ENCODE measurements around the gene ATP2C2.

Gene ATP2C2

DNA sequence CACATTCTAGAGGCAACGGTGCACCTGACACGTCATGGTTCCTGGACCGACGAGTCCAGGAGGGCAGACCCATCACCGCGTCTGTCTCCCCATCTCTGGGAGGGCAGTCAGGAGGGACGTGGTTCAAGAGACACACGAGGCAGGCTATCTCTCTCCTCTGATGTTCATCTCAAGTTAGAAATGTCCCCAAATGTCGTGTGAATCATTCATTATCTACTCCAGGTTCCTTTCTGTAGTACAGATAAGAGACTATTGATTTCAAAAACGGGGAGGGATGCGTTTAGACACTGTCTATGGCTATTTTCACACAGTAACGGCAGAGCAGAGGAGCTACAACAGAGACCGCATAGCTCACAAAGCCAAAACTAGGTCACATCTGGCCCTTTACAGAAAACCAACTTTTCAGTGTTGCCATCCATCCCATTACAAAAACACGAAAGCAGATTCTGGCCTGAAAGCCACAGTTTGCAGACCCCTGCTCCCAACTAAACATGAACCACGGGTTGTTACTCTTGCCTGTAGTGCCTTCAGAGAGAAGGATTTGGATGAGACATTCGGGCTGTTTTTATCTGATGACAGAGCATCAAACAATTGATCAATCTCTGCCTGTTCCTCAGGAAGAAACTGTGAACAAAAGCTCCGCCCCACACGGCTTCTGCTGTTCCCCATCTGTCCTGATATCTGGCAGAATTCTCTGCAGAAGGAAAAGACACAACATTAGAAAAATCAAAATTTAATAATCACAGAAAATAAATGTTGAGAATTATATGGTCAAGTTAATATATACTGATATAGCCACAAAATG is 129.3 kb downstream of the ATP2C2 start:
- DNase-seq (ENCODE audit: low spot score), result no peak

DNA sequence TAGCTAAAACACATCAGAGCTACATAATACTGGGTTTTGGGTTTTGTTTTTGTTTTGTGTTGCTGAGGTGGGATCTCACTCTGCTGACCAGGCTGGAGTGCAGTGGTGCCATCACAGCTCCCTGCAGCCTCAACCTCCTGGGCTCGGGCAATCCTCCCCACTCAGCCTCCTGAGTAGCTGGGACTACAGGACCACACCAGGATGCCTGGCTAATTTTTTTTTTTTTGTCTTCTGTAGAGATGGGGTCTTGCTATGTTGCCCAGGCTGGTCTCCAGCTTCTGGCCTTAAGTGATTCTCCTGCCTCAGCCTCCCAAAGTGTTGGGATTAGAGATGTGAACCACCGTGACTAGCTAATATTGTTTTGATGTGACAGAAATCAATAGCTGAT is 129.9 kb downstream of the ATP2C2 start:
- DNase-seq (ENCODE audit: low spot score), result no peak

DNA sequence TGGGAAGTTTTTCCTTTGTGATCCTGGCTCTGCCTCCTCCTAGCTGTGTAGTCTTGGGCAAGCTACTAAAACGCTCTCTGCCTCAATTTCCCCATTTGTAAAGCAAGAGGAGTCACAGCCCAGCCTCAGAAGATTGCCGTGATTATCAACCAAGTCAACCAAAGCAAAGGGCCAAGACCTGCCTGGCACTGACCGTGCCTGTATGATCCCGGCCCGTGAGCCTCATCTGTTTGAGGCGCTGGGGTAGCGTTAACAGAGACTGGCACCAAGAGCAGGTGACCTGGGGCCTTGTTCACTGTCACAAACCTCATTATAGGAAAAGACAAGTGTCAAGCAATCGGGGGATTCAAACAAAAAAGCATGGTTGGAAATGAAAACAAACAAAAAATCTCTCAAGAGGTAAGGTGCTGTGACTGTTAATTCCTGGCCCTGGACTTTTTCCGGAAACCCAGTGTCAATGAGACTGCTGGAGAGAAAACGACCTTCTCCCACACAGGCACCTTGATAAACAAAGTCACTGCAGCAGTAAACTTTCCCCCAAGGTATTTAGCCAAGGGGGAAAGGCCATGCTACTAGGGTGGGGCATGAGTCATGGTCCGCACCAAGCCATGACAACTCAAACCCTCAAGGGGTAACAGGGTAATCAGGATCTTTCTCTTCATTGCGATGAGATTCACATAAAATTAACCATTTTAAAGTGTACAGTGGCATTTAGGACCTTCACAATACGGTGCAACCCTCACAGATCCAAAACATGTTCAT is 130.7 kb downstream of the ATP2C2 start:
- DNase-seq (ENCODE audit: low spot score), result peak; percentile 22

DNA sequence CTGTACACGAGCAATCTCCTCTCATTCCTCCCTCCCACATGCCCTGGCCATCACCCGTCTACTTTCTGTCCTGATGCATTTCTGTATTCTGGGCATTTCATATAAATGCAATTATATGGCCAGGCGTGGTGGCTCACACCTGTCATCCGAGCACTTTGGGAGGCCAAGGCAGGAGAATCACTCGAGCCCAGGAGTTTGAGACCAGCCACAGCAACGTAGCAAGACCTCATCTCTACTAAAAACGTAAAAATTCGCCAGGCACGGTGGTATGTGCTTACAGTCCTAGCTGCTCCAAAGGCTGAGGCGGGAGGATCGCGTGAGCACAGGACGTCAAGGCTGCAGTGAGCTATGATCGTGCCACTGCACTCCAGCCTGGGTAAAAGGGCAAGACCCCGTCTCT is 131.3 kb downstream of the ATP2C2 start:
- no peak for DNase-seq (ENCODE audit: low spot score)

DNA sequence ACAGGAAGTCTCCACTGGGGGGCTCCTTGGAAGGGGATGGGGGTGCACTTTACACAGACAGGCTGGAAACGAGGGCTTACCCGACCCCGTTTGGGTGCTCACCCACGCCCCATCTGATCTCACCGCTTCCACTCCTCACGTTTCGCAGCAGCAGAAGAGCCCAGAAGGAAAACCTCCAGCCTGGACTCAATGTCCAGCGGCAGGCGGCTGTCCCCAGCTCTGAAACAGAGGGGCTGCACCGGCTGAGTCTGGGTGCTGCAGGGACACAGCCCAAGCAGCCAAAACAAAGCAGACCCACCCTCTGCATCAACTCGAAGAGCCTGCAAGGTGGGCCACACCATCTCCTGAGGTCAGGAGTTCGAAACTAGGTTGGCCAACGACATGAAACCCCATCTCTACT is 132.2 kb downstream of the ATP2C2 start:
- no peak for DNase-seq (ENCODE audit: low spot score)

DNA sequence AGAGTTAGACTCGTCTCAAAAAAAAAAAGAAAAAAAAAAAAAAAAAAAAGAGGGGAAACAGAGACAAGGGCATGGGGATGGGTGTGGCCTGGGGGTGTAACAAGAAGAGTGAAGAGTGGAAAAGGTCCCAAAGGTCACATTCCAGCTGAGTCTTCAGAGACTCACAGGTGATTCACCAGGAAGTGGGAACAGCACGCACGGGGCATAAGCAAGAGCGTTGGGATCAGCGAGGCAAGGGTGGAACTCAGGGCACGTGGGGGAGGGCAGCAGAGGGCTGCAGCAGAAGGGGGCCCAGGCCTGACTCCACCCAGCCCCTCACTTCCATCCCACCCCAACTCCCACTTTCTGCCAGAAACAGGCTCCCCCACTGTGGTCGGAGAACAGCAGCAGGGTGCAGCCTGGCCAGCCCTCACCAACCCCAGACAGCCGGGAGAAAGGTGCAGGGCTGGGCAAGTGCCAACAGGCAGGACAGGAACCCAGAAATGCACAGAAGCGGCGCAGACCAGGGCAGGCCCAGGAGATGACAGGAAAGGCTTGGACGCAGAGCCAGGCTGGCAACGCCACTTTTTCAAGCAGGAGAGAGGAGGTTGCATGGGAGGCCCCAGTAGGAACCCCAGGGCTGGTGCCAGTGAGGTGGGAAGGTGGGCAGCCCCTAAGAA is 132.9 kb downstream of the ATP2C2 start:
- peak; percentile 94 for DNase-seq (ENCODE audit: low spot score)

DNA sequence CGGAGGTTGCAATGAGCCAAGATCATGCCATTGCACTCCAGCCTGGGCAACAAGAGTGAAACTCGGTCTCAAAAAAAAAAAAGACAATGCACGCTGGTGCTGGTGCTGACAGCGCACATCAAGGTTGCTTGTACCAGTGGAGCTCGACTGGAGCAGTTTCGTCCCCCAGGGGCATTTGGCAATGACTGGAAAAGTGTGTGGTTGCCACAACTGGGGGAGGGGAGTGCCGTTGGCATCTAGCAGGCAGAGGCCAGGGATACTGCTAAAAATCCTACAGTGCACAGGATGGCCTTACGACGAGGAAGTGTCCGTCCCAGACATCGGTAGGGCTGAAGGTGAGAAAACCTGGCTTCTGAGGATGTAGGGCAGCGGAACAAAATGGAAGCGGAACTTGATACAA is 133.7 kb downstream of the ATP2C2 start:
- no peak for DNase-seq (ENCODE audit: low spot score)

DNA sequence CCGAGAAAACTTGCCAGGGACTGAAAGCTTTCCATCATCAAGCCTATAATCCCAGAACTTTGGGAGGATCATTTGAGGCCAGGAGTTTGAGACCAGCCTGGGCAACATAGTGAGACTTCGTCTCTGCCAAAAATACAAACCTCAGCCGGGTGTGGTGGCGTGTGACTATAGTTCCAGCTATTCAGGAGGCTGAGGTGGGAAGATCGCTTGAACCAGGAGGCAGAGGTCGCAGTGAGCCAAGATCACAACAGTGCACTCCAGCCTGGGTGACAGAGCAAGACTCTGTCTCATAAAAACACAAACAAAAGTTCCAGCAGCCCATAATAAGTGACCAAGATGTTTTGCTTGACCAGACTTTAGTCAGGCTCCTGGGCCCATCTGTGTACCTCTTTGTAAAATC is 134.2 kb downstream of the ATP2C2 start:
- DNase-seq (ENCODE audit: low spot score), result peak; percentile 76

DNA sequence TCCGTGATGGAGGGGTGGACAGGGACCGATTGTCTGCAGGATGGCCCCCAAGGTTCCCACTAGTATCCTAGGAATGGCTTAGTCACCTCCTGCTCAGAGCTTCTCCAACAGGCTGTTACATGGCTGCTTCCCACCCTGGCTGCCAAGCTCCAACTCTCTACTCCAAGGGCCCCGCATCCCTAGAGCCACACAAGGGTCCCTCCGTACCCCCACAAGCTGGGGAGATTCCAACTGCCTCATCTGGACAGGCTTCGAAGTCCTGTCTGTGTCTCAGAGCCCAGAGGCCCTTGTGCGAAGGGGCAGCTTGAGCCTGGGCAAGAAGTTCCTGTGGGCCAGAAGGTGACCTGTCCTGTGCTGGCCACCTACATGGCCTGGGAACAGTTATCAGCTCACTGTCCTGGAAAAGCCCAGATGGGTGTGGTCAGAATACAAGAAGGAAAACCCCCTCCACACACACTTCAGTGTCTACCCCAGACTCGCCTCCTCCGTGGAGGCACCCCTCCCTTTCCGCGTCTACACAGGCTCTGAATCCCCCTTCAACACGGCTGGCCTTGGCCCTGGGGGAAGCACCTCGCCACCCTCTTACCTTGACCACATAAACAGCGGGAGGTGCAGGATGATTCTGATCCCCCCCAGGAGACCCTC is 135.5 kb downstream of the ATP2C2 start:
- DNase-seq (ENCODE audit: low spot score), result peak; percentile 59

DNA sequence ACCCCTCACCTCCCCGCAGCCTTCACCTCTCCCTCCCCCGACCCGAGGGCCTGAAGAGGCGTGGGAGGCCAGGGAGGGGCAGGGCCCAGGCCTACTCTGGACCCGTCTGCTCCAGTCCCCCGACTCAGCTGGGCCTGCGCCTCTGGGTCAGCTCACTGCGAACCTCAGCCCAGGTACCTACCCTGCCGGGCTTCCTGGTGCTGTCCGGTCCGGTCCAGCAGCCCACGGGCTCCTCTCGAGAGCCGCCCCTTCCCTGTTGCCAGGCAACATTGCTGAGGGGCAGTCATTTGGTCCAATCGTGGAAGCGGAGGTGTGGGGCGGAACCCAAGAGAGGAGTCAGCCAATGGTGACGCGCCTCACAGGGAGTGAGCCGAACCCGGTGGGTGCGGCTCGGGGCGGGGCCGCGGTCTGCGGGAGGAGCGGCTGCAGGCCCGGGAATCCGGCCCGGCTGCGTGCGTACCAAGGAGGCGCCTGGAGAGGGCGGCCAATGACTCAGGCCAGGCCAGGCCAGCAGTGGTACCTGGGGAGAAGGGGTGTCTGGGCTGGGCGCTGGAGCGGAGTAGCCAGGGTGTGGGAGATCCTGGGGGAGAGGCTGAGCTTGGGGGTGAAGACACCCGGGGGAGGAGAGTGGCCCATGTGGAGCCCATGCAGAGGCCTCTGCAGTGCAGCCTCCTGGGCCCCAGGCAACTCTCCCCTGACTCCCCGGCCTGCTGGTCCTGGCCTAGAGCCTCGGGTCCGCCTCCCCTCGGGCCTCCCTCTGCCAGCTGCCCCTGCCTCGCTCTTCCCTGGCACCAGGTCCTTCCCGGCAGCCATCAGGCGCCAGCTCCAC is 136.3 kb downstream of the ATP2C2 start, which contains the start of gene MEAK7:
MEAK7 (minus strand) TSS at position 240 of the 829 bp plus-strand sequence. CDS start 6,573 bp downstream, outside the sequence.
- DNase-seq (ENCODE audit: low spot score), result peak; percentile 99

DNA sequence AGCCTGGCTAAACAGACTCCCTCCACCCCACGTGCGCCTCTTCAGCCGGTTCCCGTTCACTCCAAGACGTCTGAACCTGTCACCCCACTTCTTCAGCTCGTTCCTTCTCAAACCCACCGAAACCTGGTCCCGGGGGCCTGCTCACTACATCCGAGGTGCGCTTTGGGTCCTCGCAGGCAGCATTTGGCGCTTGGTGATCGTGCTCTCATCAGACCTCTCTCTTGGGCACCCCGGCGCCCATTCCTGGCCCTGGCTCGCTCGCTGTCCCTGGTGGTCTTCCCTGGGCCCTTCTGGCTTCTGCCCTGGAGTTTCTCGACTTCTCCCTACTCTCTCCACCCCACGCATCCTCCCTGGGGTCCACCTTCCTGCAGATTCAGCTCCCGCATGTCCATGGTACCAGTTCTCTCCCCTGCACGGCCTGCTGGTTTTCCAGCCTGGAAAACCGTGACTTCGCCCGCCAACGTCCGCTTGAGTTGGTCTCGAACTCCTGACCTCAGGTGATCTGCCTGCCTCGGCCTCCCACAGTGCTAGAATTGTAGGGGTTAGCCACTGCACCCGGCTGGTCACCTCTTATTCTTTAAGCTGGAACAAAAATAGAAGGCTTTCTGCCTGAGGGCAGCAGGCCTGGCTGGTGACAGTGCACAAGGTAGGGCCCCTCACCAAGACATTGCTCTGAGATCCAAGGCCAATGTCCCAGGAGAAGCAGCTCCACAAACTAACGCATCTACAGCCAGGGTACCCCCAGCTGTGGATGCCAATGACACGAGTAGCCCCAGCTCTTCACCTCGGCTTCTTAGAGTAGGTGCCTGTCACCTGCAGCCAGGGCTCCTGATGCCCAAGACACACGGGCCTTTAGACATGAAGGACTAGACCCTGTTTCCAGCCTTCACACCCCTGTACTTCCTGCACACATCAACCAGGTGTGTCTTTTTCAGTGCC is 137.2 kb downstream of the ATP2C2 start:
- peak; percentile 50 for DNase-seq (ENCODE audit: low spot score)

DNA sequence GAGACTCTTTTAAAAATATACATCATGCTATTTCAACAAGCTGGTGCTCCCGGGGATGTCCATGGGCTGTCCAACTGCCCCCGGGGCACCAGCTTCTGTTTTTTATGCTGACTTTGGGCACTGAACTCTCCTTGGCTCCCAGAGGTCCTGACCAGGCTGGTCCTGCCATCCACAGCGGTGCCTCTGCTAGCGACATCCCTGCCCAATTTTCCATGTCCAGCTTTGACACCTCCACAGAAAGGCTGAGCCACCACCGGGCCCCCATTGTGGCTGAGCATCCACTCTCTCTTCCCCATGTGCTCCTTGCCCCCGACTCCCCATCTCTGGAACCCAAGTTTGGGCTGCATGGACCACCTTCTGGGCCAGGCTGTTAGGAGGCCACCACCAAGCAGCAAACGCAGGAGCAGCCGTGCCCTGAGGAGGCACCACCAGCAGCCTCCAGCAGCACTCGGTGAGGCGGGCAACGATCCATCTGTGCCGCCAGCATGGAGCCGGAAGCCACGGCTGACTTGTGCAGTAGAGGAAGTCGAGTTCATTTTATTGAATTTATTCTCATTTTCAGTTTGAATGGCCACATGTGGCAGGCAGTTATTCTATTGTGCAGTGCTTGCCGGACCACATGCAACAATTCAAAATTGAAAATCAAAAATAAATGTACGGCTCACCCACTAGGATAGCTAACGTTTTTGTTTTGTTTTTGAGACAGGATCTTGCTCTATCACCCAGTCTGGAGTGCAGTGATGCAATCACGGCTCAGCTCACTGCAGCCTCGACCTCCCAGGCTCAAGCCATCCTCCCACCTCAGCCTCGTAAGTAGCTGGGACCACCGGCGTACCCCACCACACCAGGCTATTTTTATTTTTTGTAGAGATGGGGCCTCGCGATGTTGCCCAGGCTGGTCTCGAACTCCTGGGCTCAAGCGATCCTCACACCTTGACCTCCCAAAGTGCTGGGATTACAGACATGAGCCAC is 139.0 kb downstream of the ATP2C2 start:
- DNase-seq (ENCODE audit: low spot score), result no peak

DNA sequence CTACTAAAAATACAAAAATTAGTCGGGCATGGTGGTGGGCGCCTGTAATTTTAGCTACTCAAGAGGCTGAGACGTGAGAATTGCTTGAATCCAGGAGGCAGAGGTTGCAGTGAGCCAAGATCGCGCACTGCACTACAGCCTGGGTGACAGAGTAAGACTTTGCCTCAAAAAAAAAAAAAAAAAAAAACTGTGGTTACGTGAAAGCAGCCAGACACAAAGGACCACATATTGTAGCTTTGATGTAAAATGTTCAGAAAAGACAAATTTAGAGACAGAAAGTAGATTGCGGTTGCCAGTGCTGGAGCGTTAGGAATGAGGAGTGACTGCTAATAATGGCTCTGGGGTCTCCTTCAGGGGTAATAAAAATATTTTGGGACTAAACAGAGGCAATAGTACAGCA is 140.2 kb downstream of the ATP2C2 start:
- no peak for DNase-seq (ENCODE audit: low spot score)

DNA sequence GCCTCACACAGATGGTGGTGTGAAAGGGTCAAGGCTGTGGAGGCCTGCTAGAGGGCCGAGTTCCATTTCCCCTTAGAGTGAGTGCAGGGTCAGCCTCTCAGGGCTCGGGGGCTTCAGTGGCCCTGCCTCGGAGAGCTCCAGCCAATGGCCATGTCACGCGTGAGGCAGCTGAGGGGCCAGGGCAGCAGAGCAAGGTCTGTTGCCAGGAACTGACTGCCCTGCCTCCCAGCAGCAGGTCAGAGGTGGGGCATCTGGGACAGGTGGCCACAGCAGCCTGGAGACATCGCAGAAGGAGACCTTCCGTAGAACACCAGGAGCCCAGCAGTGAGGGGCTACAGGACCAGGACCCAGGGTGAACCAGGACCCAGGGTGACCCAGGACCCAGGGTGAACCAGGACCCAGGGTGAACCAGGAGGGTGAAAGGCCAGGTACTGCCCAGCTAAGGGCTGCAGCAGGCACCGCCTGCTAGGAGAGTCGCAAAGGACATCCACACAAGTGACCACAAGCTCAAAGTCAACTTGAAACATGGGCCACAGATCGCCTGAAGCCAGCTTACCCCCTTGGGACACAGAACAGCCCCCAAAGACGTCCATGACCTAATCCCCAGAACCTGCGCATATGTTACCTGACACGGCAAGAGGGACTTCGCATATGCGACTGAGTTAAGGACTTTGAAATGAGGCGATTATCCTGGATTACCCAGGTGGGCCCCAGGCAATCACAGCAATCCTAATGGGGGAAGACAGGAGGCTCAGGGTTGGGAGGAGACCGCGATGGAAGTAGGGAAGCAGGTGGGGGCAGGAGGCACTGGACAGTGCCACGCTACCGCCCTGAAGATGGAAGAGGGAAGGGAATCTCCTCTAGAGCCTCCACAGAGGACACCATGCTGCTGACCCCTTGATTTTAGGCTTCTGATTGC is 141.0 kb downstream of the ATP2C2 start:
- no peak for DNase-seq (ENCODE audit: low spot score)

DNA sequence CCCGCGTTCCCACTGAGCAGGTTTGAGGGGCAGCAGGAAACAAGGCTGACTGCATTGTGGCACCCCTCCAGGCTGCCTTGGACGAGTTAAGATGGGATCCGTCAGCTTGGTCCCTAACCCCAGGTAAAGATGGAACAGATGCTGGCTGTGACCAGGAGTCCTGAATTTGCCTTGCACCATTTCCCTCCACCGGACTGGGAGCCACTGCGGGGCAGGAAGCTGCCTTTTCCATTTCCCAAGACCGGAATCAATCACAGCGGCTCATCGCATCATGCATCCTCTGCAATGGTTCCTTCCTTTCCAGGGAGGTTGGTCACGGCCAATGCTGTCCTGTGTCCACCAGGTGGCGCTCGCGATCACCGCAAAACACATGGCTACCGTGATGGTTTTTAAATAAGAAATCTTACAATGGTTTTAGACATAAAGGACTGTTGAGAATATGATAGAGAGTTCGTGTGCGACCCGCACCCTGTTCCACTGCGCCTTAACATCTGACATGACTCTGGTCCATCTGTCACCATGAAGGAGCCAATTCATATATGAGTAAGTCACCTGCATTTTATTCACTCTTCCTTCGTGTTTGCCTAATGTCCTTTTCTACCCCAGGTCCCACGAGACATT is 143.0 kb downstream of the ATP2C2 start:
- peak; percentile 88 for DNase-seq (ENCODE audit: low spot score)

DNA sequence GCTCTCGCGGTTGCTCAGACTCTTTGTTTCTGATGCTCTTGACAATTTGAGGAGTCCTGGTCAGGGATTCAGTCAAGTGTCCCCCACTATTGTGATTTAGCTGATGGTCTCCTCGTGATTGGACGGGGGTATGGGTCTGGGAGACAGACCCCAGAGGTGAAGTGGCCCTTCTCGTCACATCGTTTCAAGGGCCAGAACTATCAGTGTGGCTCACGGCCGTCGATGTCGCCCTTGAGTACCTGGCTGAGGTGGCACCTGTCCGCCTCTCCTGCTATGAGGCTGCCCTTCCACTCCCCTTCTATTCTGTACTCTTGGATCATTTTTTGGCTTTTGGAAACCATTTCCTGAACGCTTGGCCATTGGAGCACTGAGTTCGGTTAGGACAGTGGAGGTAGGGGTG is 143.5 kb downstream of the ATP2C2 start:
- no peak for DNase-seq (ENCODE audit: low spot score)

DNA sequence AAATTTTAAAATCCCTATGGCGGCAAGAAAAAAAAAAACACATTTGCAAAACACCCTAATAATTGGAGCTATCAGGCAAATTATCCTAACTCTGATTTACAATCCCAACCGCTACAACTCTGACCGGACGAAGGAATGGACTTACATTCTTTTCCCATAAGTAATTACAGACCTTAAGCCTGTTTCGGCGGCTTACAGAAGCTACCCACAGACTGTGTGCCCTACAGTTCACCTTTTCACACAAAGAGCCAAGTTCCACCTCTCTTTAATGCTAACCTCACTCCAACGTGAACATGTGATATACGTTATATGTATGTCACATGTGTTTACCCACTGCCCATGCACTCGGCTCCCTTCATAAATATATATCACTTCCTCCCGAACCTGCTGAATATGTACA is 144.8 kb downstream of the ATP2C2 start:
- DNase-seq (ENCODE audit: low spot score), result no peak

DNA sequence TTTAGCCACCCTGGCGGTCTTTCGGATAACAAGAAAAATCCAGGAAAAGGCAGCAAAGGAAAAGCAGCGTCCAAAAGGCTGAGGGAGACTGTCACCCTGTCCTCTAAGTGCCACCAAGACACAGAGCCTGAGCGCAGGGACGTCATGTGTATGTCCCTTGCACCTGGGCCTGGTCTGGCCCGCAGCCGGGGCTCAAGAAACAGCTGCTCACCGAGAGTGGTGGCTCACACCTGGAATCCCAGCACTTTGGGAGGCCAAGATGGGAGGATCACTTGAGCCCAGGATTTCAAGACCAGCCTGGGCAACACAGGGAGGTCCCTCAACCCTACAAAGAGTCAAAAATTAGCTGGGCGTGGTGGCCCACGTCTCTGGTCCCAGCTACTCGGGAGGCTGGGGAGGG is 145.3 kb downstream of the ATP2C2 start:
- no peak for DNase-seq (ENCODE audit: low spot score)

All from kidney tubule cell (primary cell).